SH-SY5Y (cell line): ENCODE results near the gene CHD2.

ENCODE experiments used
- GATA2 ChIP-seq: IDR thresholded peaks from 2 replicates; pipeline ENCODE4 v1.6.1; 2011; ENCODE audit warnings: mild to moderate bottlenecking, low read depth, low read length
- GATA3 ChIP-seq: IDR thresholded peaks from 2 replicates; pipeline ENCODE4 v1.6.1; 2011; ENCODE audit warnings: low read depth, mild to moderate bottlenecking, low read length, moderate library complexity

GRCh38 chr15:93052090-93052879 lies 152.2 kb downstream of the CHD2 start:
- TF ChIP-seq GATA2 (no peak), GATA3 (no peak)
